Stimulated activated CD4-positive, alpha-beta T cell treated with anti-CD3 and anti-CD28 coated beads, Interleukin-1b, Interleukin-23, amount 100 ng/mL, for 4 hours (primary cell): ENCODE results near the gene SPTBN1.

Experiments
- DNase-seq, 2 donors: peaks; one replicate each; pipeline ENCODE4 v3.0.0-alpha.2; 2020; ENCODE audit warnings: low read depth in 2 of 2

Gene SPTBN1

DNA sequence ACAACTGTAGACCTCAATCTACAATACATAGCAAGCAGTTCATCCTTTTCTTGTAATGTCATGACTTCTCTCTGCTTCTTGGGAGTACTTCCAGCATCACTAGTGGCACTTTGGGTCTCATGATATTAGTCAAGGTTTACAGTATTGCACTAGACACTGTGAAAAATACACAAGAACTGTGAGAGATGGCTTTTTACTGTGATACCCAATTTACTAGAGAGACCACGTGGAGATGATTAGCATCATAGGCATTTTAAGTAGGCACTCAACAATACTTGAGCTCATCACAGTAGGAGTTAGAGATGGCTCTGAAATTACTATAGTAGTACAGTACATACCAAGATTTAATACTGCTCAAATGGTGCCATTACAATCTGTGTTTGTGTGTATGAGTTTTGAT, 154.6 kb downstream of the SPTBN1 start:
- no peak for DNase-seq

DNA sequence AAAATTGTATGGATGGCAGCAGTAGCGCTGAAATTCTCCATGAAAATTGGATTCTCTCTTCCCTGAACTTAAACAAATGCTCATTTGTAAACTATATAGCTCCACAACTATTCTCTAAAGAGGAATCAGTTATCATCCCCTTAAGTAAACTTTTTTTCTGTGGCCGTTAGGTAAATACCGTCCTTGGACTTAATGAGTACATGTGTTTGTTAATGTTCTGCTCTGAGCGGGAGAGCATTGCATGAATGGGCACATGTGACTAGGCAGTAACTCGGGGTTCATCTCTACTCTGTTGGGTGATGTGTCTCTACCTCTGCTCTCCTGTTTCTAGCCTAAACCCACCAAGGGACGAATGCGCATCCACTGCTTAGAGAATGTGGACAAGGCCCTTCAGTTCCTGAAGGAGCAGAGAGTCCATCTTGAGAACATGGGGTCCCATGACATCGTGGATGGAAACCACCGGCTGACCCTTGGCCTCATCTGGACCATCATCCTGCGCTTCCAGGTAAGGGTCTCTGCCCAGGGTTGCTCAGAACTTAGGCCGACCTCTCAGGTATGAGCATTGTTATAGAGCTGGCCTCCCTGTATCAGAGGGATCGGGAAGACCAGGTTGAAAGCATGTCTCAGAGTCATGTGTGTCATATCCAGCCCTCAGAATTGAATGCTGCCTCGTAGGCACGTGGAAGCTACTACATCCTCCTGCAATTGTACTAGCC, 155.9 kb downstream of the SPTBN1 start:
- DNase-seq, result no peak

DNA sequence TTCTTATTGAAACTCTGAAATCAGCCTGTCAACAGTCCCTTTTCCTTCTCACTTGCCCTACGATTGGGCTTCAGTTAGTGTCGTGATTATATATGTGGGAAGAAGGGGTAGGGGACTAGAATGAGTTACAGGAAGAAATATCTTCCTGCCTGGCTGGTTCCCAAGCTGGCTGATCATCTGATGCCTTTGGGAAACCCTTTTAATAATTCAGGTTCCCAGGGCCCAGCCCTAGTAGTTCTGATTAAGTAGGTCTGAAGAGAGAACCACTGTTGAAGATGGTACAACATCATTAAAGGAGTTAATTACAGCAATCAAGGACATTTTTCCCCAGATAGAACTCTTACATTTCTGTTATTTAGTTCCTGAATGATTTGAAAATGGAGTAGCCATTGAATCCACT, 157.3 kb downstream of the SPTBN1 start:
- DNase-seq, result no peak

DNA sequence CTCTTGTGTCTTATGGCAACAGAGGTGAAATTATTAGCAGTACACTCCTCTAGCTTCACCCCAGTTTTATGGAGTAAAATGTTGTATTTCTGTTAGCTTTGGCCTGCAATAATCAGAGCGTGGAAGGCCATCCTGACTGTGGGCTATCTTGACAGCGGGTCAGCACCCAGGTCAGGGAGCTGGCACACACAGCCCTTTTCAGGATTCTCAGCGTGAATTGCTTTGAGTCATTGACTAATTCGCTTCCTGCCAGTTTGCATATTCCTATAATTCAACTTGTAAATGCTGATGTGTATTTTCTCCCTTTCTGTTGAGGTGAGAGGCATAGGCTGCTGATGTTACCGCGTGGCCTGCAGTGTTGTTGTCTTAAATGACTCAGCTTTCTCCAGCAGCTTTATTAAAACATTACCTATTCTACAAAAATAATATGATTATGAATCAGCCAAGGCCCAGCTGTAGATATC, 157.7 kb downstream of the SPTBN1 start:
- no peak for DNase-seq

DNA sequence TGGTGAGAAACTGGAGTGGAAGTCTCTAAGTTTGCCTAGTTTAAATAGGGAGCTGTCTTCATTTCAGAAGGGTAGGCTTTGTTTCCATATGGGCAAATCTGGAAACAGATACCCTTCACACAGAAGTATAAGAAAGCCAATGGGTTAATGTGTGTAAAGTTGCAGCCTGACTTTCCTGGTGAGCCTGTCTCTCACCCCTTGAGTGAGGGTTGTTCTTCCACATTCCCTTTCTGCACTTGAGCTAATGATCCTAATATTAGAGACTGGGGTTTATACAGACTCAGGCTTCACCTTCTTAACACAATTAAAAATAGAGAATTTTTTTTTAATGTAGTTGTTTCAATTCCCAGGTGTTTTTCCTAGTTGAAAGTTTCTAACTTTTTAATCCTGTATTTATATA, 158.7 kb downstream of the SPTBN1 start:
- no peak for DNase-seq

DNA sequence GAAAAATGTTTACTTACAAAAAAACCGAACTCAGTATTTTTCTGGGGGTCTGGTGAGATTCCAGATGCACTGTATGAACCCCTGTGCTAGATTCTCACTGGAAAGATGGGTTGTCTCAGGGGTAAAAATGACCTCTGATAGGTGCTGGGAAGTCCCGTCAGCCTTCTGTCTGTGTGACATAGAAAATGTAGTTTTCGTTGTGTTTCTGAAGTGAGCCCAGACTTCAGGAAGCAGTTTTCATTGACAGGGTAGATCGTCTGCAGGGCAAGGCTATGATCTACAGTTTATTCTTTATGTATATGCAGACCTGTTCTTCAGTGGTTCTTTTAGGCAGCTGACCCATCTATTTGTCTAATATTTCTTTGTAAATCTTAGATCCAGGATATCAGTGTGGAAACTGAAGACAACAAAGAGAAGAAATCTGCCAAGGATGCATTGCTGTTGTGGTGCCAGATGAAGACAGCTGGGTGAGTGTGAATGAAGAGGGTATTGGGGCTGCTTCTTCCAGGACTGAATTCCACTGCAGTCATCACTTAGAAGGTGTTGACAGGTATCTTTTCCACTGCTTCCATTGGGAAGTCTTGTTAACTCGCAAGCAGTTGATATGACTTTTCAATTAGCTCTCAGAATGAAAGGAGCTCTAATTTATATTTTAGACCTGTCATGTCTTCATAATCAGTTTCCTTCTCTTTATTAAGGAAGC, 159.9 kb downstream of the SPTBN1 start:
- DNase-seq, result no peak

DNA sequence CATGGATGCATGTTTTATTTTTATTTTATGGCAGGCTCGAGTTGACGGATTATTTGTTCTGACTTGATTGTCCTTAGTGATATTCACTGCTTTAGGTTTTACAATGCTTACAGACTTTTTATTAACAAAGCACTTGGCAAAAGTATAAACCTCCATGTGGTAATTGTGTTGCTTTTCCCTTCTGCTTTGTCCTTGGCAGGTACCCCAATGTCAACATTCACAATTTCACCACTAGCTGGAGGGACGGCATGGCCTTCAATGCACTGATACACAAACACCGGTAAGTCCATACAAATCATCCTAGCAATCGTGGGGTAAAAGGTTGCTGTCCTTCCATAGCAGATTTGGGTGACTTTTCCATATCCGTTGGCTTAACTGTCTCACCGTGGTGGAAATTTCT, 161.3 kb downstream of the SPTBN1 start:
- DNase-seq, result no peak

DNA sequence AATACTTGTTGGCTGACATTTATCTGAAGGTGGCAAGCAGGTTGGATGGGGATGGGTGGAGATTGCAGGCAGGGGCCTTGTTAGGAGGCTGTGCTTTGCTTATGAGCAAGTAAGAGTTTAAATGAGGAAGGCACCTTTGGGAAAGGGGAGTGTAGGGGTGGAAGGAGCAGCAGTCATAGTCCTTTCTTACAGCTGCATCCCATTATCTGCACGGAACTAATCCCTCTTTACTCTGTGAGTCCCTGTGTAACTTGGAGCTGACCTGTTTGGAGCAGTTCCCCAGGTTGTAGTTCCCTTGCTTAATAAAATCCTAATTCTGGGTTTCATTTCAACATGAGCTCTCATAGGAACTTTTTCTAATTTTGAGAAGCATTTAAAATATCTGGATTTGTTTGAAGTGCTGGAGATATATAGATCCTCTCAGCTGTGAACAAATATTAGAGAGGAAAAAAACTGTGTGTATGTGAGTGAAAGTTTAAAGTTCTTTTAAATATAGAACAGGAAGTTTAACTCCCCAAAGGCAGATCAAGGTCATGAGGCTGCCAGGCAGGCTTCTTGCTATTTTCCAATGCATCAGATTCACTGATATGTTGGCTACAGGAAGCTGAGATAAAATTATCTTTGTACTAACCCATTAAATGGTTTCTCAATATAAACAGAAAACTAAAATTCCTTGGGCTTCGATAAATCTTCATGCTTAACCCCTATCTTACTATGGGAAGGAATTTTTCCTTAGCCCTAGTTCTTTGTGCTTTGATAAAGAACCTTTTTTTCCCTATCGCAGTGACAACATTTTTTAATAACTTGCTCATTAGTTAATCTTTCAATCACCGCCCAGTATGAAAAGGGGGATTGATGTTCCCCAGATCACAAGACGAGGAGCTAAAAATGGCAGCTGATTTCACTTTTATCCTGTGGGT, 162.8 kb downstream of the SPTBN1 start:
- no peak for DNase-seq

DNA sequence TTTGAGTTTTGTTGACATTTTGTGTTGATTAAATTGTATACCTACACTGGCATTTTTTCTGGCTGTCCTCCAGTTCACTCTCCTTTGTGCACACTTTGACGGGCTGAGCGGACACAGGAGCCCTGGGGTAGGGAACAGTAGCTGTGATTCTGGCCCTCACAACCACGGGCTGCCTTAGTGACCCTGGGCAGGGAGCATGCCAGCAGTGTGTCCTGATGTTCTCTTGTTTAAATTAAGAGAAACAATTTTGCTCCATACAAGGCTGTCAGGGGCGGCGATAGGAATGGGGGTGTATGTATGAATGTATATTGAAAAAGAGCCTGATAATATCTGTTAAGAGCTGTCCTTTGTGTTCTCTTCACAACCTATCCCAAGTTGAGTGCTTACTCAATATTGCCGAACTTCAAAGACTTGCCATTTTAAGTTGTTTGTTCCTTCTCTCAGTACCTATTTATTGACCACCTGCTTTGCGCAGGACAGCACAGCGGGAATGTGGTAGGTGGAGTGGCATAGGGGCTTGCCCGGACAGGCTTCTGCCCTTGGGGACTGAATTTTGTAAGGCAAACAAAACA, 163.6 kb downstream of the SPTBN1 start:
- no peak for DNase-seq

DNA sequence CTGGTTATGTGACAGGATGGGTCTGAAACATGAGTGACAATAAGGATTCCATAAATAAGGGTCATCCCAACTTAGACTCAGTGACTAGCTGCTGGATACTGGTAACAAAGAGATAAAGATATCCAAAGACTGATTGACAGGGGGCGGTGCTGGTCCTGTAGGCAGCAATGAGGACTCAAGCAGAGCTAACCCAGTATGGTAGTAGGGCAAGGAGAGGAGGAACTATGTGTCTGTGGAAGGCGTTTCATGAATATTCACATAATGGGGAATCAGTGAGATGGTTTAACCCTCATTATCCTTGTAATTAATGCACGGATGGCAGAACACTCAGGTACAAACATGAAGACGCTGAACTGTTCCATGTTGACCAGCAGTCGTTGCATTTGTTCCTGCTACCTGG, 164.8 kb downstream of the SPTBN1 start:
- DNase-seq, result no peak

DNA sequence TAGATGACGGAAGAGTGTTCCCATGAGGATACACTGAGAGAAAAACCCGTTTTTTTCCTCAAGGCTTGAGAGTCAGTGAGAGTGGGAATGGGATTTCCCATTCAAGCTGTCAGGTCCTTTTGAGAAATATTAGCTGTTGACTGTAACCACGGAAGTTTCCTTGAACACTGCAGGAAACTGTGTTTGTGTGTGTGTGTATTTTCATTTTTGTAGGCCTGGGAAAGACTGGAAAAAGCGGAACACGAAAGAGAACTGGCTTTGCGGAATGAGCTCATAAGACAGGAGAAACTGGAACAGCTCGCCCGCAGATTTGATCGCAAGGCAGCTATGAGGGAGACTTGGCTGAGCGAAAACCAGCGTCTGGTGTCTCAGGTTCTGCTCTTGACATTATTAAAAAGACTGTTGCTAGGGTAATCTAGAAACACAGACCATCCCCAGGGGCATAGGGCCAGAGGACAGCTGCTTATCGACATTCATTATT, 168.5 kb downstream of the SPTBN1 start:
- no peak for DNase-seq

DNA sequence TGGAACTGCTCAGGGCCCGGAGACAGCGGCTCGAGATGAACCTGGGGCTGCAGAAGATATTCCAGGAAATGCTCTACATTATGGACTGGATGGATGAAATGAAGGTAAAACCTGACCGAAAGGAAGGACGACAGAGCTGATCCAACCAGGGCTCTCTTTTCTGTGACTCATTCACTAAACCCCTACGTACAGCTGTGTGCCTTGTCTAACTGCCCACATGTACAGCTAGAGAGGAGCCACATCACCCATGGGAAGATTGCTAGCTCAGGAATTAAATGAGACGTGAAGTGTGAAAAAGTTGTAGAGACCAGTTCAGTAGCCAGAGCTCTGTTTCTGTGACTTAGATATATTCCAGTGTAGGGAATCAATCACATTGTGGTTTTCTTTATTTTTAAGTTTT, 170.0 kb downstream of the SPTBN1 start:
- no peak for DNase-seq

DNA sequence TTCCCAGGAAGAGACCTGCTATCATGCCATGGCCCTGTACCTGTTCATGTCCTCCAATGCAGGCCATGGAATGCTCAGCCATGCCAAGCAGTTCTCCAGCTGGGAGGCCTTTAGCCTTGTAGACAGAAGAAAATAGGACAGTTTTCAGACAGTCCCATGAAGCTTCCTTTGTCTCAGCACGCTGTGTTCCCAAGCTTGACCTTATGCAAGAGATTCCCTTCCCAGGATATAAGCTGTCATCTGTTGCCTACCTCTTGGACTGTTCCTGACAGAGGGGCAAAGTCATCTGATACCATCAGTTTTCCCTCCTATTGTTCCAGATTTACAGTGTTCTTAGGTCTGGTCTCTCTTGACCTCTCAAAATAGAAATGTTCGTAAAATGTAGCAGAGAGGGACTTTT, 170.8 kb downstream of the SPTBN1 start:
- DNase-seq, result no peak

DNA sequence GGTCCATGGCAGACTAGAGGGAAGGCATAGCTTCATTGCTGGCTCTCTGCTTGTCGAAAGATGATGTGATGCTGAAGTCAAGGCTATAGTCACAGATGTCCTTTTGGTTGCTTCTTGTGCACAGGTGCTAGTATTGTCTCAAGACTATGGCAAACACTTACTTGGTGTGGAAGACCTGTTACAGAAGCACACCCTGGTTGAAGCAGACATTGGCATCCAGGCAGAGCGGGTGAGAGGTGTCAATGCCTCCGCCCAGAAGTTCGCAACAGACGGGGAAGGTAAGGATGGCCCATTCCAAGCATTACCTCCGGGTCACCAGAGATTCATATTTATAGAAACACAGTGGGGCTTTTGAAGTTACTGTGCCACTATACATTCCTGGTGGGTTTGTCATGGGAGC, 171.8 kb downstream of the SPTBN1 start:
- no peak for DNase-seq

DNA sequence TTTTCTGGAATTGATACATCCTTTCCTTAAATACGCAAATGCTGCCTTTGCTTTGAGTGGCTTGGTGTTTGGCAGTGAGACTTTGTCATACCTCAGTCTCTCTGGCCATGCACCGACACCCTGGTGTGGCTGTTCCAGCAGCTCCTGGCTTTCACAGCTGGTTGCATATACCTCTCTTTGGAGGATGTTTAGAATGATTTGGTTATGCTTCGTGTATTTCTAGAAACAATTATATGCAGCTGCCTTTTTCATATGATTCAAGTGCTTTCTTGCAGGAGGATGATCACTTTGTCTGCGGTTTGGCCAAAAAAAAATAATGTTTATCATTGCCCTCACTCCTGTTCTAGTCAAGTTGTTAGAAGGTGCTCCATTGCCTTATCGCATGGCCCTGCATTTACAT, 172.3 kb downstream of the SPTBN1 start:
- no peak for DNase-seq

DNA sequence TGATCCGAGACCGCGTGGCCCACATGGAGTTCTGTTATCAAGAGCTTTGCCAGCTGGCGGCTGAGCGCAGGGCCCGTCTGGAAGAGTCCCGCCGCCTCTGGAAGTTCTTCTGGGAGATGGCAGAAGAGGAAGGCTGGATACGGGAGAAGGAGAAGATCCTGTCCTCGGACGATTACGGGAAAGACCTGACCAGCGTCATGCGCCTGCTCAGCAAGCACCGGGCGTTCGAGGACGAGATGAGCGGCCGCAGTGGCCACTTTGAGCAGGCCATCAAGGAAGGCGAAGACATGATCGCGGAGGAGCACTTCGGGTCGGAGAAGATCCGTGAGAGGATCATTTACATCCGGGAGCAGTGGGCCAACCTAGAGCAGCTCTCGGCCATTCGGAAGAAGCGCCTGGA, 172.8 kb downstream of the SPTBN1 start:
- DNase-seq, result no peak

DNA sequence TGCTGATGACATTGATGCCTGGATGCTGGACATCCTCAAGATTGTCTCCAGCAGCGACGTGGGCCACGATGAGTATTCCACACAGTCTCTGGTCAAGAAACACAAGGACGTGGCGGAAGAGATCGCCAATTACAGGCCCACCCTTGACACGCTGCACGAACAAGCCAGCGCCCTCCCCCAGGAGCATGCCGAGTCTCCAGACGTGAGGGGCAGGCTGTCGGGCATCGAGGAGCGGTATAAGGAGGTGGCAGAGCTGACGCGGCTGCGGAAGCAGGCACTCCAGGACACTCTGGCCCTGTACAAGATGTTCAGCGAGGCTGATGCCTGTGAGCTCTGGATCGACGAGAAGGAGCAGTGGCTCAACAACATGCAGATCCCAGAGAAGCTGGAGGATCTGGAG, 173.3 kb downstream of the SPTBN1 start:
- DNase-seq, result no peak

DNA sequence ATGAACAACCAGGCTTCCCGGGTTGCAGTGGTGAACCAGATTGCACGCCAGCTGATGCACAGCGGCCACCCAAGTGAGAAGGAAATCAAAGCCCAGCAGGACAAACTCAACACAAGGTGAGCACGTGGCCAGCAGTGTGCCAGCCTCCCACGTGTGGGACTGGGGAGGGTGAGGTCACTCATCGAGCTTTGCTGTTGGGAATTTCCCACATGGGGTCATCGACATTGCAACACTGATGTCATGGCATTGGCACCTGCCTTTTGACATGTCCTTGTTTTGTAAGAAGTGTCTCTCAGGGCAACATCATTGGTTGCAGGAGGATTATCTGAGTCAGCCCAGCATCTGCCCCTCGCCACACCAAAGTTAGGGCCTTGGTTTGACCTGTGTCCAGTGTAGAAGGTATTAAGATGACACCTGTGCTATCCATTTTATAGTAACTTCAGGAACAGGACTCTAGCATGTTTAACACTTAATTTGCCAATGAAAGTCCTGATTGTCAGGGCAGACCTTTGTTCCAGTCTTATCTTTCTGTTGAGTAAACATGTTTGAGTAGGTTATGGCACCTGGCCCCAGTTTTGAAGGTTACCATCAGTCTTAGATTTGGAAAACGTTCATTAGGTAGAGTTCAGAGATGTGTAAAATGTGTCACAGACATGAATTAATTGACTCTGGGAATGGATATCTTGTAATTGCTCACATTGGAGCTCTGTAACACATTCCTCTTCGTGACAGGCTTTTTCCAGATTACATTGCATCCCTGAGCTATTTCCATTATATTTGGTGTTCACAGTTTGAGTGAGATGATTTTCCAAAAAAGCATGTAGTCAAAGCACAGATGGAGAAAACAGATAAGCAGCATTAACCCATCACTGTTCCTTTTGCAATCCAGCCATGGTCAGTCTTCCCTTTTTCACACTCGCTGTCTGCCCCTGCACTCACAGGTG, 174.1 kb downstream of the SPTBN1 start:
- no peak for DNase-seq

DNA sequence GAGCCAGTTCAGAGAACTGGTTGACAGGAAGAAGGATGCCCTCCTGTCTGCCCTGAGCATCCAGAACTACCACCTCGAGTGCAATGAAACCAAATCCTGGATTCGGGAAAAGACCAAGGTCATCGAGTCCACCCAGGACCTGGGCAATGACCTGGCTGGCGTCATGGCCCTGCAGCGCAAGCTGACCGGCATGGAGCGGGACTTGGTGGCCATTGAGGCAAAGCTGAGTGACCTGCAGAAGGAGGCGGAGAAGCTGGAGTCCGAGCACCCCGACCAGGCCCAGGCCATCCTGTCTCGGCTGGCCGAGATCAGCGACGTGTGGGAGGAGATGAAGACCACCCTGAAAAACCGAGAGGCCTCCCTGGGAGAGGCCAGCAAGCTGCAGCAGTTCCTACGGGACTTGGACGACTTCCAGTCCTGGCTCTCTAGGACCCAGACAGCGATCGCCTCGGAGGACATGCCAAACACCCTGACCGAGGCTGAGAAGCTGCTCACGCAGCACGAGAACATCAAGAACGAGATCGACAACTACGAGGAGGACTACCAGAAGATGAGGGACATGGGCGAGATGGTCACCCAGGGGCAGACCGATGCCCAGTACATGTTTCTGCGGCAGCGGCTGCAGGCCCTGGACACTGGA, 174.9 kb downstream of the SPTBN1 start:
- DNase-seq, result no peak

DNA sequence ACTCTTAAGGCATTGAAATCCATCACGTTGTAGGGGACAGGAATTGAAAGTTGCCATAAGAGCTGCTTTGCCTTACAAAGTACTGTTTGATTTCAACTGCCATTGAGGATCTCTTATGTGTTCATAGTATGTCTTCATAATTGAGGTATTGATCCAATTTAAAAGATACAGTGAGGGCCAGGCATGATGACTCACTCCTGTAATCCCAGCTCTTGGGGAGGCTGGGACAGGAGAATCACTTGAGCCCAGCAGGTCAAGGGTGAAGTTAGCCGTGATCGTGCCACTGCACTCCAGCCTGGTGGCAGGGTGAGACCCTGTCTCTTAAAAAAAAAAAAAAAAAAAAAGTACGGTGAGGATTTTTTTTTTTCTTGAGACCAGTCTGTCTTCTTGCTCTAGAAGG, 175.6 kb downstream of the SPTBN1 start:
- no peak for DNase-seq
